GM12864 (cell line): Measurements from ENCODE around the gene NOS1AP.

Source experiments
- DNase-seq: peaks from one replicate; pipeline ENCODE4 v3.0.0-alpha.2; 2011; ENCODE audit warnings: low read depth
- H3K4me3 ChIP-seq: 2 replicates; pipeline ENCODE4 v1.5.1; 2011; ENCODE audit warnings: mild to moderate bottlenecking, low read depth, low read length, control low read depth
- CTCF ChIP-seq: IDR thresholded peaks from 2 replicates; pipeline ENCODE4 v1.5.1; 2011; ENCODE audit warnings: low read depth, mild to moderate bottlenecking, moderate library complexity, low read length, control low read depth, inconsistent platforms; ENCODE audit errors: missing control alignments

NOS1AP gene

GRCh38 chr1:162275622-162276175 lies 206.2 kb downstream of the NOS1AP start:
- no peak for TF ChIP-seq CTCF
- H3K4me3 ChIP-seq: no peak overlapping the region
- no peak for DNase-seq

DNA sequence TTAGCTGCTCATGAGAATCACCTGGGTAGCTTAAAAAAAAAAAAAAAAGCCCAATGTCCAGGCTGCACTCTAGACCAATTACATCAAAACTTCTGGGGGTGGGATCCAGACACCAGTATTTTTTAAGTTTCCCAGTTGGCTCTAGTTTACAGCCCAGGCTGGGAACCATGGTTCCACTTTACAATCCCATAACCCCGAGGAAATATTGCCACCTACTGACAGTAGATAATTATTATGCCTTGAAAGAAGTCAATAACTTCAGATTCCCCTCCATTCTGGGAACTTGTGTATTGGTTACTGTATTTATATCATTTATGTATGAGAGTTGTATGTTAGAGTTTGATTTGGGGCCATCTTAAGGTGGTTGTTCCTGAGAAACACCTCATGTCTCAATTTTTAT lies 207.0 kb downstream of the NOS1AP start:
- no peak for DNase-seq
- TF ChIP-seq CTCF: peak; percentile 17
- H3K4me3 ChIP-seq: no peak overlapping the region

DNA sequence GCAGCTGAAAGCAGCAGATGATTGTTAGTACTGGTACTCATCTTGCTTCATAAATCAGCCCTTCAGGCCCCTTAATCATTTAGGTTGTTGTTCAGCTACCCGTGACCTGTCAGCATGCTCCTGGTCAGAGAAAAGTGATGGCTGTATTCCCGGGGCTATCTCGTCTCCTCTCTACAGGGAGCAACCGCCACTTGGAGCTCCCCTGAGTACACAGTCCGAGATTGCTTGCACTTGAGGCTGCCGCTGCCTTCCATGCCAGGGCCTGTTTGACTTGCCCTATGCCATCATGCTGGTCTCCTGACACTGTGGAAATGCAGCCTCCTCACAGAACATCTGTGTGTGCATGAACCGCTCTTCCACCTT lies 209.6 kb downstream of the NOS1AP start:
- H3K4me3 ChIP-seq: no peak overlapping the region
- TF ChIP-seq CTCF: no peak
- no peak for DNase-seq

DNA sequence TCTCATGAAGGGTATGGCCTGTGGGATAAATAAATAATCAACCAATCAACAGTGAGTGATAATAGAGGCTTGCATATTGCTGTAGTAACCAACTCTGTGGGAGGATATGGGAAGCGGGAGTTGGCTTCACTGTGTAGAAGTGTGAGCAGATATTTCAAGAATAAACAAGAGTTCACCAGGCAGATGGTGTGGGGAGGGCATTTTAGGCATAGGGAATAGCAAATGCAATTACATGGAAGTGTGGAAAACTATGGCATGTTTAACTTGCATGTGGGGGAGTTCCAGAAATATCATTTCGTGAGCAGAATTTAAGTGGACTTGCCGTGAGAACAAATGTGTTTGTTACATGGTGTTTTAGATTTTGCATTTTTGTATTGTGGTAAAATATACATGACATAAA lies 211.9 kb downstream of the NOS1AP start:
- no peak for TF ChIP-seq CTCF
- no peak for DNase-seq
- H3K4me3 ChIP-seq: no peak overlapping the region

GRCh38 chr1:162283657-162284056 lies 214.2 kb downstream of the NOS1AP start:
- no peak for DNase-seq
- no peak for TF ChIP-seq CTCF
- H3K4me3 ChIP-seq: no peak overlapping the region

- DNase-seq: no peak
- no peak overlapping the region for H3K4me3 ChIP-seq
- no peak for TF ChIP-seq CTCF
Observed at GRCh38 chr1:162284206-162284955, 214.9 kb downstream of the NOS1AP start.

- TF ChIP-seq CTCF: no peak
- DNase-seq: no peak
- H3K4me3 ChIP-seq: no peak overlapping the region
Observed at GRCh38 chr1:162285149-162285561, 215.7 kb downstream of the NOS1AP start.
